ENCODE data around the gene CNGA3. TPM values are rescaled to one million over a fixed set of nuclear protein-coding genes. Genes with fewer than 3 reads are reported as not detected.

Gene CNGA3
- total RNA-seq, 1 experiment from 2014 or later = not detected

- H2AK5ac ChIP-seq (ENCODE audit: insufficient read length, low read length) = no peak overlapping the region
- no peaks in the 10 kb centered on the region for H3K23me2 ChIP-seq (ENCODE audit: insufficient read length, low read depth, low read length, poor library complexity, severe bottlenecking)
- no CpG with 5 or more reads among the region's 2 CpGs for WGBS (ENCODE audit: extremely low coverage, insufficient read length, low lambda C conversion rate)
- no peak overlapping the region for H2BK20ac ChIP-seq (ENCODE audit: low read depth, low read length, poor library complexity, severe bottlenecking)
- H3K79me1 ChIP-seq (ENCODE audit: insufficient read depth, low read depth, low read length, poor library complexity, severe bottlenecking) = no peaks in the 10 kb centered on the region
- no peak overlapping the region for H3K27ac ChIP-seq (ENCODE audit: insufficient read length, low read depth, low read length)
- no peak overlapping the region for H3K23ac ChIP-seq (ENCODE audit: insufficient read length, low read depth, low read length)
- H3K4me1 ChIP-seq (ENCODE audit: insufficient read depth, low read length) = peaks cover 2% of the 10 kb centered on the region; the same call in 1 of the 2 replicates
- Mint-ChIP-seq H3K36me3 (ENCODE audit: insufficient read depth in 1 of 3, low read depth in 3 of 3) (no peaks in the 10 kb centered on the region; a peak in 1 of 7 replicates), H3K27me3 (ENCODE audit: low read depth) (peaks cover 6% of the 10 kb centered on the region), H3K4me1 (peaks cover 8 to 10% of the 10 kb centered on the region in 2 experiments), H3K9me3 (no peaks in the 10 kb centered on the region), H3K4me3 (no peak overlapping the region), H3K27ac (no peak overlapping the region)
- no peaks in the 10 kb centered on the region for H3K27me3 ChIP-seq (ENCODE audit: insufficient read depth, low read length)
- DNase-seq = no peak
- H2BK12ac ChIP-seq (ENCODE audit: insufficient read length, low read depth, low read length) = no peak overlapping the region
- no peaks in the 10 kb centered on the region for H3K79me2 ChIP-seq (ENCODE audit: insufficient read depth, low read length)
- H3T11ph ChIP-seq (ENCODE audit: low read length) = no peak overlapping the region
- no peak overlapping the region for H4K91ac ChIP-seq (ENCODE audit: insufficient read length, low read depth, low read length)
- H3K9ac ChIP-seq (ENCODE audit: extremely low read depth, insufficient read length, low read length) = no peak overlapping the region
- H2BK5ac ChIP-seq (ENCODE audit: insufficient read length, low read length) = no peak overlapping the region
- H3K4ac ChIP-seq (ENCODE audit: low read depth, low read length) = no peak overlapping the region
- no peak overlapping the region for H3K14ac ChIP-seq (ENCODE audit: insufficient read depth, low read length)
- H4K8ac ChIP-seq (replicated peaks; ENCODE audit: insufficient read length, low read depth, low read length) = no peak overlapping the region
- no peak overlapping the region for H2AFZ ChIP-seq (ENCODE audit: low read length)
- H3K18ac ChIP-seq (ENCODE audit: insufficient read length, low read depth, low read length) = no peak overlapping the region
- H2BK15ac ChIP-seq (ENCODE audit: low read depth, low read length) = no peak overlapping the region
- TF ChIP-seq CTCF (conservative IDR thresholded peaks at IDR 0.05) = no peak
- H3K4me2 ChIP-seq (ENCODE audit: insufficient read depth, insufficient read length, low read length) = no peak overlapping the region
- H4K20me1 ChIP-seq (ENCODE audit: control insufficient read depth, insufficient read depth, insufficient read length) = no peaks in the 10 kb centered on the region
- H2BK120ac ChIP-seq (ENCODE audit: low read depth, low read length, poor library complexity, severe bottlenecking) = no peak overlapping the region
- H3K56ac ChIP-seq (ENCODE audit: insufficient read length, low read depth, low read length) = no peak overlapping the region
- H4K5ac ChIP-seq (ENCODE audit: insufficient read length, low read depth, low read length) = no peak overlapping the region
- no peaks in the 10 kb centered on the region for H3K9me3 ChIP-seq (ENCODE audit: control insufficient read depth, low read depth, low read length)
Measured at GRCh38 chr2:98405301-98405700, 59.0 kb downstream of the CNGA3 start.
